ENCODE results near the gene ARHGEF5.
"Not testable (repeated sequence)": the region's sequence is repeated elsewhere in the genome, so short reads cannot be mapped to it uniquely, and the experiment has no call there.

ARHGEF5 gene

GRCh38 chr7:144384555-144385245 is 29.5 kb downstream of the ARHGEF5 start:
- no peak for DNase-seq

- DNase-seq = no peak
These were observed 31.5 kb downstream of the ARHGEF5 start for GRCh38 chr7:144386741-144387140.

GRCh38 chr7:144388950-144389349 is 33.7 kb downstream of the ARHGEF5 start:
- no peak for DNase-seq

GRCh38 chr7:144390481-144390880 is 35.3 kb downstream of the ARHGEF5 start:
- DNase-seq = no peak

- no peak for DNase-seq
These were observed 35.8 kb downstream of the ARHGEF5 start for GRCh38 chr7:144391014-144391413.

- DNase-seq = peak; percentile 67
These were observed 36.6 kb downstream of the ARHGEF5 start for GRCh38 chr7:144391823-144392255.

GRCh38 chr7:144397086-144397485 is 41.9 kb downstream of the ARHGEF5 start:
- DNase-seq = no peak

GRCh38 chr7:144398291-144398690 is 43.1 kb downstream of the ARHGEF5 start:
- no peak for DNase-seq

- DNase-seq = no peak
These were observed 43.7 kb downstream of the ARHGEF5 start for GRCh38 chr7:144398911-144399310.

- no peak for DNase-seq
These were observed 44.7 kb downstream of the ARHGEF5 start for GRCh38 chr7:144399946-144400345.

GRCh38 chr7:144401490-144401889 is 46.3 kb downstream of the ARHGEF5 start:
- DNase-seq = no peak

- no peak for DNase-seq
These were observed 47.9 kb downstream of the ARHGEF5 start for GRCh38 chr7:144403102-144403501.

GRCh38 chr7:144403649-144404061 is 48.5 kb downstream of the ARHGEF5 start, which contains the start of gene NOBOX:
NOBOX (minus strand) TSS chr7:144403693.
- no peak for DNase-seq

GRCh38 chr7:144404946-144405345 is 49.7 kb downstream of the ARHGEF5 start:
- no peak for DNase-seq

- no peak for DNase-seq
These were observed 52.2 kb downstream of the ARHGEF5 start for GRCh38 chr7:144407266-144407931.

- no peak for DNase-seq
These were observed 52.9 kb downstream of the ARHGEF5 start for GRCh38 chr7:144408121-144408520.

- DNase-seq = no peak
These were observed 55.2 kb downstream of the ARHGEF5 start for GRCh38 chr7:144410441-144410840.

- no peak for DNase-seq
These were observed 59.6 kb downstream of the ARHGEF5 start for GRCh38 chr7:144414815-144415214.

GRCh38 chr7:144415858-144416257 is 60.7 kb downstream of the ARHGEF5 start:
- no peak for DNase-seq

- DNase-seq = no peak
These were observed 61.1 kb downstream of the ARHGEF5 start for GRCh38 chr7:144416341-144416740.

GRCh38 chr7:144418931-144419330 is 63.7 kb downstream of the ARHGEF5 start:
- not testable (repeated sequence) for DNase-seq

- not testable (repeated sequence) for DNase-seq
These were observed 72.3 kb downstream of the ARHGEF5 start for GRCh38 chr7:144427539-144427938.

GRCh38 chr7:144428431-144428830 is 73.2 kb downstream of the ARHGEF5 start:
- DNase-seq = no peak

Data from CD4-positive, alpha-beta T cell treated with Interleukin-10 for 1 hour (primary cell).